HepG2 (cell line): Measurements from ENCODE around the gene COBLL1. TPM values are rescaled to one million over a fixed set of nuclear protein-coding genes. Genes with fewer than 3 reads are reported as not detected.

ENCODE experiments used
- ERF ChIP-seq: IDR thresholded peaks from 2 replicates; pipeline ENCODE4 v1.6.1; 2018; ENCODE audit warnings: missing biosample characterization, missing genetic modification reagents
- ETV6 ChIP-seq: sonication (generic); formaldehyde crosslinking; conservative IDR thresholded peaks from 2 replicates; pipeline ENCODE4 v1.4.0; 2020; ENCODE audit warnings: missing genetic modification reagents
- FOXP4 ChIP-seq: sonication (generic); formaldehyde crosslinking; IDR thresholded peaks from 2 replicates; pipeline ENCODE4 v1.4.0; 2020; ENCODE audit warnings: missing genetic modification reagents
- HCFC1 ChIP-seq: fragments of 150-350 bp; IDR thresholded peaks from 2 replicates; pipeline ENCODE4 v1.6.1; 2014; ENCODE audit warnings: low read depth, low read length
- HDAC1 ChIP-seq: sonication (generic); formaldehyde crosslinking; IDR thresholded peaks from 2 replicates; pipeline ENCODE4 v1.5.1; 2020; ENCODE audit warnings: mild to moderate bottlenecking, missing genetic modification reagents
- MIXL1 ChIP-seq: IDR thresholded peaks from 2 replicates; pipeline ENCODE4 v1.6.1; 2016
- MTA1 ChIP-seq: sonication (generic); formaldehyde crosslinking; IDR thresholded peaks from 2 replicates; pipeline ENCODE4 v1.4.0; 2020; ENCODE audit warnings: missing genetic modification reagents, mild to moderate bottlenecking, borderline replicate concordance
- NFKB2 ChIP-seq: sonication (generic); formaldehyde crosslinking; IDR thresholded peaks from 2 replicates; pipeline ENCODE4 v1.4.0; 2020; ENCODE audit warnings: missing genetic modification reagents, borderline replicate concordance
- PTBP1 ChIP-seq: fragments of 200-400 bp; formaldehyde crosslinking; IDR thresholded peaks from 2 replicates; pipeline ENCODE4 v1.6.1; 2018; ENCODE audit warnings: low read length, low read depth; ENCODE audit not compliant: poor library complexity, severe bottlenecking
- RBAK ChIP-seq: sonication (generic); formaldehyde crosslinking; IDR thresholded peaks from 2 replicates; pipeline ENCODE4 v1.5.1; 2020; ENCODE audit warnings: mild to moderate bottlenecking, missing genetic modification reagents
- RERE ChIP-seq: IDR thresholded peaks from 2 replicates; pipeline ENCODE4 v1.6.1; 2016; ENCODE audit warnings: low read depth, missing genetic modification reagents, missing compliant biosample characterization
- SCMH1 ChIP-seq: sonication (generic); formaldehyde crosslinking; IDR thresholded peaks from 2 replicates; pipeline ENCODE4 v1.9.0; 2021; ENCODE audit warnings: missing genetic modification reagents, mild to moderate bottlenecking, borderline replicate concordance
- SMARCC2 ChIP-seq: fragments of 450-650 bp; IDR thresholded peaks from 2 replicates; pipeline ENCODE4 v1.6.1; 2017; ENCODE audit warnings: antibody characterized with exemption, mild to moderate bottlenecking
- ZBTB4 ChIP-seq: sonication (generic); formaldehyde crosslinking; IDR thresholded peaks from 2 replicates; pipeline ENCODE4 v1.4.0; 2020; ENCODE audit warnings: missing genetic modification reagents, mild to moderate bottlenecking, borderline replicate concordance
- ZNF274 ChIP-seq: sonication (generic); formaldehyde crosslinking; IDR thresholded peaks from 2 replicates; pipeline ENCODE4 v1.5.1; 2020; ENCODE audit warnings: mild to moderate bottlenecking, missing genetic modification reagents
- ZNF430 ChIP-seq: sonication (generic); formaldehyde crosslinking; IDR thresholded peaks from 2 replicates; pipeline ENCODE4 v1.9.0; 2021; ENCODE audit warnings: mild to moderate bottlenecking, missing genetic modification reagents
- ZNF431 ChIP-seq: sonication (generic); formaldehyde crosslinking; IDR thresholded peaks from 2 replicates; pipeline ENCODE4 v1.9.0; 2022; ENCODE audit warnings: missing genetic modification reagents, low read depth, mild to moderate bottlenecking, borderline replicate concordance
- ZNF674 ChIP-seq: sonication (generic); formaldehyde crosslinking; IDR thresholded peaks from 2 replicates; pipeline ENCODE4 v1.5.0; 2020; ENCODE audit warnings: low read depth, mild to moderate bottlenecking, missing genetic modification reagents
- ZNF841 ChIP-seq: sonication (generic); formaldehyde crosslinking; IDR thresholded peaks from 2 replicates; pipeline ENCODE4 v1.8.1; 2023; ENCODE audit warnings: missing genetic modification reagents, borderline replicate concordance
- ZNF891 ChIP-seq: sonication (generic); formaldehyde crosslinking; IDR thresholded peaks from 2 replicates; pipeline ENCODE4 v1.5.0; 2020; ENCODE audit warnings: mild to moderate bottlenecking, missing genetic modification reagents
- polyA plus RNA-seq, 8 experiments: library from polyadenylated mRNA; depleted of rRNA in 3 of 8; stranded (reverse) in 7 of 8; unstranded in 1 of 8; fragments of >200 nt; fragmentation: Illumina TruSeq in 4 of 8; extraction: Trizol in 4 of 8; gene quantifications; 2 replicates each; pipeline versions ENCODE4 v1.2.1 to v1.2.3, GENCODE V29; 2011 to 2016; ENCODE audit warnings: low read depth in 4 of 8, missing spikeins in 1 of 8, mixed read lengths in 1 of 8; ENCODE audit not compliant: insufficient read depth in 1 of 8
- total RNA-seq, 5 experiments: library from RNA; depleted of rRNA; stranded (reverse); fragments of >200 nt; fragmentation: Illumina TruSeq; extraction: Trizol; gene quantifications; 2 replicates each; pipeline ENCODE4 v1.2.3, GENCODE V29; 2016; ENCODE audit warnings: low read depth in 1 of 5

The COBLL1 gene
- total and polyA plus RNA-seq, 2 of the 13 experiments (the other 11 are each of a cell fraction or from before 2014, with no cell fraction given): 32.6 to 86.8 TPM

GRCh38 chr2:164887434-164888144 lies 46.0 kb upstream of the COBLL1 start (continued):
- TF ChIP-seq MIXL1 (CRISPR knock-in tag) (peak; percentile 88), HCFC1 (no peak), MTA1 (CRISPR knock-in tag) (no peak), RBAK (no peak), ZNF430 (CRISPR knock-in tag) (no peak), ZNF674 (no peak), SCMH1 (no peak), SMARCC2 (no peak), ETV6 (CRISPR knock-in tag) (no peak), ZNF431 (CRISPR knock-in tag) (no peak), HDAC1 (peak; percentile 56; the same call in 1 of the 2 replicates), ZNF891 (CRISPR knock-in tag) (no peak), RERE (CRISPR knock-in tag) (peak; percentile 59; the same call in 1 of the 2 replicates), ZBTB4 (CRISPR knock-in tag) (no peak), ERF (peak; percentile 95), NFKB2 (no peak), ZNF841 (CRISPR knock-in tag) (no peak), PTBP1 (no peak), ZNF274 (CRISPR knock-in tag) (no peak), FOXP4 (CRISPR knock-in tag) (peak; percentile 90)
